SK-N-SH (cell line): Measurements from ENCODE around the gene SOX3.

ENCODE experiments used
- CTCF ChIP-seq: fragments of 200-600 bp; sonication (generic); IDR thresholded peaks from 2 replicates; pipeline ENCODE4 v1.6.1; 2017; ENCODE audit warnings: antibody characterized with exemption, mild to moderate bottlenecking, moderate library complexity
- EP300 ChIP-seq, 2 experiments: IDR thresholded peaks; 2 replicates each; pipeline versions ENCODE4 v1.4.0 to v1.6.1; 2012; ENCODE audit warnings: borderline replicate concordance in 1 of 2, low read depth in 1 of 2, low read length in 1 of 2
- GABPA ChIP-seq: IDR thresholded peaks from 2 replicates; pipeline ENCODE4 v1.4.0; 2012; ENCODE audit warnings: low read depth, mild to moderate bottlenecking
- MAX ChIP-seq: IDR thresholded peaks from 2 replicates; pipeline ENCODE4 v1.4.0; 2012; ENCODE audit warnings: low read depth
- PBX3 ChIP-seq: IDR thresholded peaks from 2 replicates; pipeline ENCODE4; 2012
- POLR2AphosphoS5 ChIP-seq: IDR thresholded peaks from 2 replicates; pipeline ENCODE4 v1.6.1; 2012; ENCODE audit warnings: low read depth, low read length
- RFX5 ChIP-seq: IDR thresholded peaks from 2 replicates; pipeline ENCODE4 v1.6.1; 2012; ENCODE audit warnings: mild to moderate bottlenecking, improper control_type of control experiment, low read length
- TAF1 ChIP-seq: IDR thresholded peaks from 2 replicates; pipeline ENCODE4 v1.6.1; 2012; ENCODE audit warnings: low read depth, mild to moderate bottlenecking, low read length, moderate library complexity, borderline replicate concordance
- TF ChIP-seq, protein P1 (sequence below): IDR thresholded peaks from 2 replicates; pipeline ENCODE4 v1.6.1; 2012; ENCODE audit warnings: mild to moderate bottlenecking, low read depth, low read length, moderate library complexity
- TF ChIP-seq, protein P2 (sequence below): fragments of 150-350 bp; IDR thresholded peaks from 2 replicates; pipeline ENCODE4 v1.6.1; 2017; ENCODE audit warnings: antibody characterized with exemption, low read length, low read depth, borderline replicate concordance

GRCh38 chrX:140477987-140478386 lies 26.9 kb downstream of the SOX3 start:
- TF ChIP-seq, protein P1, sequence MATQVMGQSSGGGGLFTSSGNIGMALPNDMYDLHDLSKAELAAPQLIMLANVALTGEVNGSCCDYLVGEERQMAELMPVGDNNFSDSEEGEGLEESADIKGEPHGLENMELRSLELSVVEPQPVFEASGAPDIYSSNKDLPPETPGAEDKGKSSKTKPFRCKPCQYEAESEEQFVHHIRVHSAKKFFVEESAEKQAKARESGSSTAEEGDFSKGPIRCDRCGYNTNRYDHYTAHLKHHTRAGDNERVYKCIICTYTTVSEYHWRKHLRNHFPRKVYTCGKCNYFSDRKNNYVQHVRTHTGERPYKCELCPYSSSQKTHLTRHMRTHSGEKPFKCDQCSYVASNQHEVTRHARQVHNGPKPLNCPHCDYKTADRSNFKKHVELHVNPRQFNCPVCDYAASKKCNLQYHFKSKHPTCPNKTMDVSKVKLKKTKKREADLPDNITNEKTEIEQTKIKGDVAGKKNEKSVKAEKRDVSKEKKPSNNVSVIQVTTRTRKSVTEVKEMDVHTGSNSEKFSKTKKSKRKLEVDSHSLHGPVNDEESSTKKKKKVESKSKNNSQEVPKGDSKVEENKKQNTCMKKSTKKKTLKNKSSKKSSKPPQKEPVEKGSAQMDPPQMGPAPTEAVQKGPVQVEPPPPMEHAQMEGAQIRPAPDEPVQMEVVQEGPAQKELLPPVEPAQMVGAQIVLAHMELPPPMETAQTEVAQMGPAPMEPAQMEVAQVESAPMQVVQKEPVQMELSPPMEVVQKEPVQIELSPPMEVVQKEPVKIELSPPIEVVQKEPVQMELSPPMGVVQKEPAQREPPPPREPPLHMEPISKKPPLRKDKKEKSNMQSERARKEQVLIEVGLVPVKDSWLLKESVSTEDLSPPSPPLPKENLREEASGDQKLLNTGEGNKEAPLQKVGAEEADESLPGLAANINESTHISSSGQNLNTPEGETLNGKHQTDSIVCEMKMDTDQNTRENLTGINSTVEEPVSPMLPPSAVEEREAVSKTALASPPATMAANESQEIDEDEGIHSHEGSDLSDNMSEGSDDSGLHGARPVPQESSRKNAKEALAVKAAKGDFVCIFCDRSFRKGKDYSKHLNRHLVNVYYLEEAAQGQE, result no peak
- TF ChIP-seq CTCF (no peak), MAX (no peak), POLR2AphosphoS5 (no peak), RFX5 (no peak), GABPA (no peak), TAF1 (no peak), PBX3 (no peak), EP300 (IDR thresholded peaks at IDR 0.05; ENCODE audit: borderline replicate concordance in 1 of 2, low read depth in 1 of 2, low read length in 1 of 2) (no peak)
- TF ChIP-seq, protein P2, sequence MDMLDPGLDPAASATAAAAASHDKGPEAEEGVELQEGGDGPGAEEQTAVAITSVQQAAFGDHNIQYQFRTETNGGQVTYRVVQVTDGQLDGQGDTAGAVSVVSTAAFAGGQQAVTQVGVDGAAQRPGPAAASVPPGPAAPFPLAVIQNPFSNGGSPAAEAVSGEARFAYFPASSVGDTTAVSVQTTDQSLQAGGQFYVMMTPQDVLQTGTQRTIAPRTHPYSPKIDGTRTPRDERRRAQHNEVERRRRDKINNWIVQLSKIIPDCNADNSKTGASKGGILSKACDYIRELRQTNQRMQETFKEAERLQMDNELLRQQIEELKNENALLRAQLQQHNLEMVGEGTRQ, result no peak
